ENCODE results near the gene RET.

RET gene

GRCh38 chr10:43057831-43058340, 19.0 kb upstream of the RET start:
- TF ChIP-seq MYC (IDR thresholded peaks at IDR 0.05; ENCODE audit: low read depth, low read length) = no peak
- TF ChIP-seq POLR2A (IDR thresholded peaks at IDR 0.05; ENCODE audit: extremely low read depth, insufficient read length) = no peak
- no peak for TF ChIP-seq MAX (IDR thresholded peaks at IDR 0.05; ENCODE audit: low read depth, low read length)
- TF ChIP-seq CTCF (IDR thresholded peaks at IDR 0.05; ENCODE audit: low read depth, low read length) = no peak
- no peak overlapping the region for H3K4me3 ChIP-seq (ENCODE audit: low read depth, low read length)
- DNase-seq (ENCODE audit: low read depth) = no peak

- H3K4me3 ChIP-seq (ENCODE audit: low read depth, low read length) = no peak overlapping the region
- no peak for TF ChIP-seq MAX (IDR thresholded peaks at IDR 0.05; ENCODE audit: low read depth, low read length)
- no peak for TF ChIP-seq MYC (IDR thresholded peaks at IDR 0.05; ENCODE audit: low read depth, low read length)
- no peak for TF ChIP-seq POLR2A (IDR thresholded peaks at IDR 0.05; ENCODE audit: extremely low read depth, insufficient read length)
- no peak for TF ChIP-seq CTCF (IDR thresholded peaks at IDR 0.05; ENCODE audit: low read depth, low read length)
- no peak for DNase-seq (ENCODE audit: low read depth)
Observed at GRCh38 chr10:43058716-43059335, 18.0 kb upstream of the RET start.

- TF ChIP-seq MAX (IDR thresholded peaks at IDR 0.05; ENCODE audit: low read depth, low read length) (no peak), POLR2A (IDR thresholded peaks at IDR 0.05; ENCODE audit: extremely low read depth, insufficient read length) (no peak), MYC (IDR thresholded peaks at IDR 0.05; ENCODE audit: low read depth, low read length) (no peak), CTCF (IDR thresholded peaks at IDR 0.05; ENCODE audit: low read depth, low read length) (no peak)
- no peak for DNase-seq (ENCODE audit: low read depth)
- H3K4me3 ChIP-seq (ENCODE audit: low read depth, low read length) = no peak overlapping the region
Observed at GRCh38 chr10:43059336-43059720, 17.5 kb upstream of the RET start.

GRCh38 chr10:43059828-43060227, 17.0 kb upstream of the RET start:
- DNase-seq (ENCODE audit: low read depth) = no peak
- TF ChIP-seq POLR2A (IDR thresholded peaks at IDR 0.05; ENCODE audit: extremely low read depth, insufficient read length) (no peak), MAX (IDR thresholded peaks at IDR 0.05; ENCODE audit: low read depth, low read length) (no peak), CTCF (IDR thresholded peaks at IDR 0.05; ENCODE audit: low read depth, low read length) (no peak), MYC (IDR thresholded peaks at IDR 0.05; ENCODE audit: low read depth, low read length) (no peak)
- no peak overlapping the region for H3K4me3 ChIP-seq (ENCODE audit: low read depth, low read length)

GRCh38 chr10:43060291-43060690, 16.6 kb upstream of the RET start:
- DNase-seq (ENCODE audit: low read depth) = no peak
- no peak overlapping the region for H3K4me3 ChIP-seq (ENCODE audit: low read depth, low read length)
- TF ChIP-seq POLR2A (IDR thresholded peaks at IDR 0.05; ENCODE audit: extremely low read depth, insufficient read length) (no peak), MYC (IDR thresholded peaks at IDR 0.05; ENCODE audit: low read depth, low read length) (no peak), CTCF (IDR thresholded peaks at IDR 0.05; ENCODE audit: low read depth, low read length) (no peak)

Measured in NB4 (cell line).